Neural cell (in vitro differentiated cells): ENCODE measurements around the gene EIF3B. TPM values are rescaled to one million over a fixed set of nuclear protein-coding genes. Genes with fewer than 3 reads are reported as not detected.
"Not testable (repeated sequence)": the region's sequence is repeated elsewhere in the genome, so short reads cannot be mapped to it uniquely, and the experiment has no call there.

Experiments used
- H2AFZ ChIP-seq: fragments of 200-600, 300-800 bp; sonication (generic), shearing (Covaris generic); 2 replicates; pipeline ENCODE4 v1.6.0; 2014; ENCODE audit warnings: low read depth, mild to moderate bottlenecking, antibody characterized with exemption, low read length, moderate library complexity
- H3F3A ChIP-seq: fragments of 200-600 bp; shearing (Covaris generic); 2 replicates; pipeline ENCODE4 v1.6.1; 2016; ENCODE audit warnings: mild to moderate bottlenecking, moderate library complexity, mixed read lengths, antibody characterized with exemption, low read length; ENCODE audit not compliant: insufficient read depth, poor library complexity, severe bottlenecking
- H3K27ac ChIP-seq: fragments of 200-600, 300-800 bp; sonication (generic), shearing (Covaris generic); 2 replicates; pipeline ENCODE4 v1.5.1; 2014; ENCODE audit warnings: mild to moderate bottlenecking, low read length, moderate library complexity
- H3K27me3 ChIP-seq: fragments of 300-800, 200-600 bp; sonication (generic), shearing (Covaris generic); 2 replicates; pipeline ENCODE4 v1.6.0; 2014; ENCODE audit warnings: mild to moderate bottlenecking, low read depth, low read length, moderate library complexity; ENCODE audit not compliant: insufficient read depth
- H3K36me3 ChIP-seq: fragments of 300-800, 200-600 bp; sonication (generic), shearing (Covaris generic); 2 replicates; pipeline ENCODE4 v1.5.1; 2014; ENCODE audit warnings: mild to moderate bottlenecking, antibody characterized with exemption, low read length, moderate library complexity; ENCODE audit not compliant: insufficient read depth
- H3K4me2 ChIP-seq: fragments of 300-800, 200-600 bp; sonication (generic), shearing (Covaris generic); 2 replicates; pipeline ENCODE4 v1.6.0; 2014; ENCODE audit warnings: mild to moderate bottlenecking, low read length
- H3K4me3 ChIP-seq: fragments of 300-800, 200-600 bp; sonication (generic), shearing (Covaris generic); 2 replicates; pipeline ENCODE4 v1.5.1; 2014; ENCODE audit warnings: mild to moderate bottlenecking, low read length, moderate library complexity
- H3K79me2 ChIP-seq: fragments of 200-600 bp; shearing (Covaris generic); replicated peaks from 2 replicates; pipeline ENCODE4 v1.6.0; 2014; ENCODE audit warnings: mild to moderate bottlenecking, low read length, moderate library complexity; ENCODE audit not compliant: insufficient read depth
- H3K9ac ChIP-seq: fragments of 300-800, 200-600 bp; sonication (generic), shearing (Covaris generic); 2 replicates; pipeline ENCODE4 v1.6.1; 2016; ENCODE audit warnings: mild to moderate bottlenecking, low read length, mixed read lengths
- H3K9me2 ChIP-seq: fragments of 200-600 bp; shearing (Covaris generic); 2 replicates; pipeline ENCODE4 v1.6.1; 2016; ENCODE audit warnings: mild to moderate bottlenecking, low read length, mixed read lengths; ENCODE audit not compliant: insufficient read depth
- H3K9me3 ChIP-seq: fragments of 200-600, 300-800 bp; sonication (generic), shearing (Covaris generic); 2 replicates; pipeline ENCODE4 v1.6.1; 2016; ENCODE audit warnings: mild to moderate bottlenecking, mixed run types, low read length, moderate library complexity, mixed read lengths
- H4K20me1 ChIP-seq: fragments of 200-600 bp; shearing (Covaris generic); 2 replicates; pipeline ENCODE4 v1.6.1; 2016; ENCODE audit warnings: mild to moderate bottlenecking, mixed run types; ENCODE audit not compliant: insufficient read depth
- EP300 ChIP-seq: fragments of 450-650 bp; conservative IDR thresholded peaks from 2 replicates; pipeline ENCODE4 v1.6.1; 2014; ENCODE audit warnings: antibody characterized with exemption, mild to moderate bottlenecking, moderate library complexity; ENCODE audit not compliant: poor library complexity, severe bottlenecking
- EZH2 ChIP-seq: fragments of 200-600, 300-800 bp; shearing (Covaris generic), sonication (generic); IDR thresholded peaks from 2 replicates; pipeline ENCODE4 v1.6.1; 2014; ENCODE audit warnings: antibody characterized with exemption, low read length, borderline replicate concordance, mild to moderate bottlenecking; ENCODE audit not compliant: insufficient read depth, poor library complexity, severe bottlenecking
- MXI1 ChIP-seq: fragments of 450-650 bp; conservative IDR thresholded peaks from 2 replicates; pipeline ENCODE4 v1.6.1; 2014; ENCODE audit warnings: antibody characterized with exemption, mild to moderate bottlenecking; ENCODE audit not compliant: poor library complexity, severe bottlenecking
- RAD21 ChIP-seq: fragments of 450-650 bp; conservative IDR thresholded peaks from 2 replicates; pipeline ENCODE4 v1.6.1; 2014; ENCODE audit warnings: antibody characterized with exemption, mild to moderate bottlenecking, moderate library complexity
- REST ChIP-seq: IDR thresholded peaks from 2 replicates; pipeline ENCODE4 v1.6.1; 2012; ENCODE audit warnings: borderline replicate concordance
- SMC3 ChIP-seq: fragments of 450-650 bp; conservative IDR thresholded peaks from 2 replicates; pipeline ENCODE4 v1.6.1; 2014; ENCODE audit warnings: antibody characterized with exemption, mild to moderate bottlenecking, moderate library complexity; ENCODE audit not compliant: poor library complexity
- polyA plus RNA-seq: library from polyadenylated mRNA; depleted of rRNA; stranded (reverse); fragments of >200 nt; gene quantifications from 2 replicates; pipeline ENCODE4 v1.2.3, GENCODE V29; 2014

EIF3B gene
- polyA plus RNA-seq, 1 donor from 2014 or later, result 65.1 TPM

DNA sequence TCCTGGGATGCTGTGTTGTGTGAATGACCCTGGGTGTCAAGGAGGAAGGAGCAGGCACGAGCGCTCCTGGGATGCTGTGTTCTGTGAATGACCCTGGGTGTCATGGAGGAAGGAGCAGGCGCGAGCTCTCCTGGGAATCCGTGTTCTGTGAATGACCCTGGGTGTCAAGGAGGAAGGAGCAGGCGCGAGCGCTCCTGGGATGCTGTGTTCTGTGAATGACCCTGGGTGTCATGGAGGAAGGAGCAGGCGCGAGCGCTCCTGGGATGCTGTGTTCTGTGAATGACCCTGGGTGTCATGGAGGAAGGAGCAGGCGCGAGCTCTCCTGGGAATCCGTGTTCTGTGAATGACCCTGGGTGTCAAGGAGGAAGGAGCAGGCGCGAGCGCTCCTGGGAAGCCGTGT, 22.9 kb downstream of the EIF3B start:
- H3K36me3 ChIP-seq, H3K27ac ChIP-seq, H3K9me3 ChIP-seq, H3K9ac ChIP-seq, H4K20me1 ChIP-seq, H3K9me2 ChIP-seq, H3K79me2 ChIP-seq, H3K4me2 ChIP-seq, H3K4me3 ChIP-seq, H3F3A ChIP-seq, H2AFZ ChIP-seq, H3K27me3 ChIP-seq: not testable (repeated sequence)

DNA sequence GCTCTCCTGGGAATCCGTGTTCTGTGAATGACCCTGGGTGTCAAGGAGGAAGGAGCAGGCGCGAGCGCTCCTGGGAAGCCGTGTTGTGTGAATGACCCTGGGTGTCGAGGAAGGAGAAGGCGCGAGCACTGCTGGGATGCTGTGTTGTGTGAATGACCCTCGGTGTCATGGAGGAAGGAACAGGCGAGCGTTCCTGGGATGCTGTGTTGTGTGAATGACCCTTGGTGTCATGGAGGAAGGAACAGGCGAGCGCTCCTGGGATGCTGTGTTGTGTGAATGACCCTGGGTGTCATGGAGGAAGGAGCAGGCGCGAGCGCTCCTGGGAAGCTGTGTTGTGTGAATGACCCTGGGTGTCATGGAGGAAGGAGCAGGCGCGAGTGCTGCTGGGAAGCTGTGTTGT, 23.5 kb downstream of the EIF3B start:
- H2AFZ ChIP-seq, H3K9me3 ChIP-seq, H3K36me3 ChIP-seq, H3K27me3 ChIP-seq, H3K4me3 ChIP-seq, H3K27ac ChIP-seq, H3K9ac ChIP-seq, H3F3A ChIP-seq, H4K20me1 ChIP-seq, H3K4me2 ChIP-seq, H3K9me2 ChIP-seq, H3K79me2 ChIP-seq: not testable (repeated sequence)

- H3K27me3 ChIP-seq, result no peaks in the 10 kb centered on the region
- no peak overlapping the region for H2AFZ ChIP-seq
- no peaks in the 10 kb centered on the region for H3K9me3 ChIP-seq
- H3K27ac ChIP-seq, result no peak overlapping the region
- no peaks in the 10 kb centered on the region for H4K20me1 ChIP-seq
- no peaks in the 10 kb centered on the region for H3K79me2 ChIP-seq
- TF ChIP-seq EP300, result no peak
- H3K36me3 ChIP-seq, result no peaks in the 10 kb centered on the region
- H3K9ac ChIP-seq, result no peak overlapping the region
- H3F3A ChIP-seq, result no peaks in the 10 kb centered on the region
- no peak overlapping the region for H3K4me2 ChIP-seq
- H3K9me2 ChIP-seq, result no peaks in the 10 kb centered on the region
- no peak overlapping the region for H3K4me3 ChIP-seq
Measured at GRCh38 chr7:2379161-2379560, 24.5 kb downstream of the EIF3B start.

GRCh38 chr7:2379821-2380450, 25.3 kb downstream of the EIF3B start:
- no peaks in the 10 kb centered on the region for H3K36me3 ChIP-seq
- no peaks in the 10 kb centered on the region for H3F3A ChIP-seq
- TF ChIP-seq EZH2 (no peak), SMC3 (no peak), REST (no peak), RAD21 (no peak), MXI1 (no peak), EP300 (no peak)

More at GRCh38 chr7:2379821-2380450, 25.3 kb downstream of the EIF3B start:
- Histone ChIP-seq H3K79me2 (no peaks in the 10 kb centered on the region), H3K4me2 (no peak overlapping the region), H4K20me1 (no peaks in the 10 kb centered on the region), H3K4me3 (no peak overlapping the region), H3K9ac (no peak overlapping the region), H3K9me3 (no peaks in the 10 kb centered on the region), H2AFZ (no peak overlapping the region), H3K27me3 (no peaks in the 10 kb centered on the region), H3K27ac (no peak overlapping the region), H3K9me2 (no peaks in the 10 kb centered on the region)
